Body of pancreas (tissue), 4 donors: Measurements from ENCODE around the gene SLX4IP.

Source experiments
- POLR2A ChIP-seq, 3 donors: fragments of 450-650 bp; IDR thresholded peaks; one replicate each; pipeline ENCODE4 v1.6.1; 2016; ENCODE audit warnings: antibody characterized with exemption in 3 of 3, mild to moderate bottlenecking in 2 of 3
- TF ChIP-seq, protein P1 (sequence below), 7 experiments: fragments of 450-650 bp in 4 of 7; fragments of 200-600 bp in 3 of 7; sonication (generic) in 3 of 7; IDR thresholded peaks; one replicate each; pipeline ENCODE4 v1.5.1; 2016 to 2019; ENCODE audit warnings: antibody characterized with exemption in 7 of 7

DNA sequence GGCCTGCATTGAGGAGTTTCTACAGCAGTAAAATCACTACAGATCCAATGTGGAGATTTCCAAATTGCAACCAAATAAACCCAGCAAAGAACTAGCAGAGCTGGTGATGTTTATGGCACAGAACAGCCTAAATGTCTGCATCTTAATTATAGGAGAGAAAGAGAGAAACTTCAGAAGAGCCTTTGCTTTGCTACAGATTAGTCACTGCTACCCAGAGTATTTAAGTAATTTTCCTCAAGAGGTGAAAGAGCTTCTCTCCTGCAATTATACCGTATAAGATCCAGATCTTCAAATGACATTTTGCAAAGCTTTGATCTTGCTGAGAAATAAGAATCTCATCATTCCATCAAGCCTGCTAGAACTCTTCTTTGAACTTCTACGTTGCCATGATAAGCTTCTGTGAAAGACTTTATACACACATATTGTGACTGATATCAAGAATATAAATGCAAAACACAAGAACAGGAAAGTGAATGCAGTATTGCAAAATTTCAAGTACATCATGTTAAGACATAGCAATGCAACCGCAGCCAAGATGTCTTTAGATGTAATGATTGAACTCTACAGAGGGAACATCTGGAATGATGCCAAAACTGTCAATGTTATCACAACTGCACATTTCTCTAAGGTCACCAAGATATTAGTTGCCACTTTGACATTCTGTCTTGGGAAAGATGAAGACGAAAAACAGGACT, 49.1 kb upstream of the SLX4IP start:
- TF ChIP-seq, protein P1, sequence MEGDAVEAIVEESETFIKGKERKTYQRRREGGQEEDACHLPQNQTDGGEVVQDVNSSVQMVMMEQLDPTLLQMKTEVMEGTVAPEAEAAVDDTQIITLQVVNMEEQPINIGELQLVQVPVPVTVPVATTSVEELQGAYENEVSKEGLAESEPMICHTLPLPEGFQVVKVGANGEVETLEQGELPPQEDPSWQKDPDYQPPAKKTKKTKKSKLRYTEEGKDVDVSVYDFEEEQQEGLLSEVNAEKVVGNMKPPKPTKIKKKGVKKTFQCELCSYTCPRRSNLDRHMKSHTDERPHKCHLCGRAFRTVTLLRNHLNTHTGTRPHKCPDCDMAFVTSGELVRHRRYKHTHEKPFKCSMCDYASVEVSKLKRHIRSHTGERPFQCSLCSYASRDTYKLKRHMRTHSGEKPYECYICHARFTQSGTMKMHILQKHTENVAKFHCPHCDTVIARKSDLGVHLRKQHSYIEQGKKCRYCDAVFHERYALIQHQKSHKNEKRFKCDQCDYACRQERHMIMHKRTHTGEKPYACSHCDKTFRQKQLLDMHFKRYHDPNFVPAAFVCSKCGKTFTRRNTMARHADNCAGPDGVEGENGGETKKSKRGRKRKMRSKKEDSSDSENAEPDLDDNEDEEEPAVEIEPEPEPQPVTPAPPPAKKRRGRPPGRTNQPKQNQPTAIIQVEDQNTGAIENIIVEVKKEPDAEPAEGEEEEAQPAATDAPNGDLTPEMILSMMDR (IDR thresholded peaks at IDR 0.05), result no peak
- TF ChIP-seq POLR2A (IDR thresholded peaks at IDR 0.05), result no peak
